GM18520 (cell line): ENCODE measurements around the gene FARP1.
"Not testable (repeated sequence)": the region's sequence is repeated elsewhere in the genome, so short reads cannot be mapped to it uniquely, and the experiment has no call there.

ENCODE experiments used
- ATAC-seq: cut with Tn5 transposase; IDR thresholded peaks from one replicate; pipeline ENCODE4 v1.9.1; 2021; ENCODE audit not compliant: unreplicated experiment

Gene FARP1

DNA sequence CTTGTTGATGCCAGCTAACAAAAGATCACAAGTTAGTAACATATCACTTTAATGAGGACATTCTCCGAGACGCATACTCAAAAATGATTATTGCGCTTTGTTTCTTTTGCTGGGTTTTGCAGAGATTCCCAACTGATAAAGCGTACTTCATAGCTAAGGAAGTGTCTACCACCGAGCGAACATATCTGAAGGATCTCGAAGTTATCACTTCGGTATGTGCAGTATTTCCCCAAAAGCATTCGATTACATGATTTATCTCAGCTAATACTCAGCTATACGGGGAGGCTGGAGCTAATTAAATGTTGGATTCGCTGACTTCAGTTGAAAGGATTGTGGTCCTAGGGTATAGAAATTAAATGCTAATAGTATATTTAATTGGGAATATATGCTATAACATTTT is 267.7 kb downstream of the FARP1 start:
- no peak for ATAC-seq

DNA sequence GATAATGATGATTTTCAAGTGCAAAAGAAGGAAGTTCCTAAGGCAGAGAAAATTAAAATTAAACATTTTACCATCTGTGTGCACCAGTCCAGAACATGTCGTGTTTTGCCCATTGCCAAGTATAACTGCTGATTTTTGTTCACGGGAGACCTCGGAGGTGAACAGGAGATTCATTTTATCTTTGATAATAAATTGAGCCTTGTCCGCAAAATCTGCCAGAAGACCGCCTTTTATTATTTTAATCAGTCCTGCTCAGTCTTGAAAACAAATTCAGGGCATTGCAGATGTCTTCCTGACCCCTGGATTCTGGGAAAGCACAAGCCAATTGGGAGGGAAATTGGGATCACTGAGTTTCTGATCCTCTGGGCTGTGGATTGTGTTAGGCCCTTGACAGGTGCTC is 268.1 kb downstream of the FARP1 start:
- ATAC-seq = no peak

DNA sequence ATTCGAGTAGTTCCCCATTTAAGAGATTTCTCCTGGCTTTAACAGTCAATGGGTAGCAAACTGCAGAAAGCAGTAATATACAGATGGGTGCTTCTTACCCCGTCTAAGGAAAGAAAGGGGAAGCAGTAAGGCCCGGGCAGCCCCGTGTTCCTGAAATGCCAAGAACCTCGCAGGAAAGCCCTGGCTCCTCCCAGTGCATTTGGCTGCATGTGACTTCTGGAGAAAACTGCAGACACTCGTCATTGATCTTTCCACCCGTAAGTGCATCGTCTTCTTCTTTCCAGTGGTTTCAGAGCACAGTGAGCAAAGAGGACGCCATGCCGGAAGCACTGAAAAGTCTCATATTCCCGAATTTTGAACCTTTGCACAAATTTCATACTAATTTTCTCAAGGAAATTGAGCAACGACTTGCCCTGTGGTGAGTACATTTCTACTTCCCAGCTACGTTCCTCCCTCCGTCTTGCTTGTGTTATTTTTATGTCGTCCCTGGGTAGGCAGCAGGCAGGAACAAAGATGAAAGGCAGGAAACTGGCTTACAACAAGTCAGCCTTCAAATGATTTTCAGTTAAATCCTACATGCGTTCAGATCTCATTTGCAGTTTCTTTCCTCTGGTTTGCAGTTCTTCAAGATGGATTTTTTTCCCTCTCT is 268.8 kb downstream of the FARP1 start:
- no peak for ATAC-seq

DNA sequence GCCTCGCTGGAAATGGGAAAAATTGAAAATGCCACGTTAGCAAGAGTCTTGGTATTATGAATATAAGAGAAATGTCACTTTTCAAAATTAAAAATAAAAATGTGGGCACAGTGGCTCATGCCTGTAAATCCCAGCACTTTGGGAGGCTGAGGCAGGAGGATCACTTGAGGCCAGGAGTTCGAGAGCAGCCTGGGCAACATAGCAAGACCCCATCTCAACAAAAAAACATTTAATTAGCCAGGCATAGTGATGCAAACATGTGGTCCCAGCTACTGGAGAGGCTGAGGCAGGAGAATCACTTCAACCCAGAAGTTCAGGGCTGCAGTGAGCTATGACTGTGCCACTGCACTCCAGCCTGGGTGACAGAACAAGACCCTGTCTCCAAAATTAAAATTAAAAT is 270.4 kb downstream of the FARP1 start:
- not testable (repeated sequence) for ATAC-seq

DNA sequence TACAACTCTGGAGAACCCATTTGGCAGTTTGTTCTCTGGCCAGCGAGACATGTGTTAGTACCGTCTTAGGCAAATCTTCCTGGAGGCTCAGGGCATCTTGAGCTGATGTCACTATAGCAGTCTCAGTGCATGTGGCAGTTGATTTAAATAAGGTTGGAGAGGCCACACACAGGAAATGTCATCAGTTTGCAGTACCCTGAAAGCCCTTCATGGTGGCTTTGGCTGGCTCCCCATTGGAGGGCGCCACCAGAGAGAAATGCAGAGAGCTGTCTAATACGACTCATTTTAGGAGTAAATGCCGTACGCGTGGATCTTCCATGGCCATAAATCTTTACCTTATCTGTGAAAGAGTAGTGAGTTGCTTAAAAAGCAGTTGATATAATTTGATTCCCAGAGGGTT is 270.9 kb downstream of the FARP1 start:
- ATAC-seq = no peak

DNA sequence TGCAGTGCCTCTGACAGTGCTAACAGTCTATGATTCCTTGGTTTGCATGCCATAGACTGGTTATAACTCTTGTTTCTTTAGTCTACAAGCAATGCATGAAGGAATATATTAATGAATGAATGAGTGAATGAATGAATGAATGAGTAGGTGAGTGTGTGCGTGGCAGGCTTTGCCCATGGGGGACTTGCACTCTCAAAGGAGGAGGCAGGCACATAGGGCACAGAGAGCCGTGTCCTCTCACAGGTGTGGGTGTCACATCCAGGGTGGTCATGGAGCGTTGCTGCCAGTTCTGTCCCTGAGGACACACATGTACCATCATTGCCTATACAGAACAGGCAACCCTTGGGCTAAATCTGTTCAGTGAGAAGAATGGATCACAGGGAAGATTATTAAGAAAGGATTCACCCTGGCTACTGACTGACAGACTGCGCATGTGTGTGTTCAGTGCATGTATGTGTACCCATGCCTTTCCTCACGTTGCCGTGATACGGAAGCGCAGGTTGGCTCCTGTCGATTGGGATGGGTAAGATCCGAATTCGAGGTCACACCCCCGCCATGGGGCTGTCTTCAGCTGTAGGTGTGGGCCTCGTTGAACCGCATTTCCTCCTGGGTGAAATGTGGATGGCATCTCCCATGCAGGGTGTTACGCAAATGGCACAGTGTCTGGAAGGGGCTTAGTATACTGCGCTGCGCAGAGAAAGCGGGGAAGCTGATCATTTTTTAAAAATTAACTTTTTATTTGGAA is 272.6 kb downstream of the FARP1 start:
- ATAC-seq = no peak

DNA sequence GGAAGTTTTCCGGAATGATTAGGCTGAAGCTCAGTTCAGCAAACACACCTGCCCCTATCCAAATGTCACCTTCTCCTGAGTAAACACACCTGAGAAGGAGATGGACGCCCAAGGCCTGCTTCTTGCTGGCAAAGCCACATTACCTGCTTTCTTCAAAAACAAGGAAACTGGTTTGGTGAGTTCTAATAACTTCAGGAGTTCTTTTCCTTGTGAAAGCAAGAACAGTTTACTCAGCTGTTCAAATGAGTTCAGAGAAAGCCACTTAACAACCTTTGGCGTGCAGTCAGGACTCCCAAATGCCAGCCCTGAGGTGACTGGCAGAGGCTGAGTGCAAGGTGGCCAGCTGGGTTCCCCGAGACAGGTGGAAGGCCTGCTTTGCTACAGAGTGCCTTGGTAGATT is 273.5 kb downstream of the FARP1 start:
- ATAC-seq = no peak

DNA sequence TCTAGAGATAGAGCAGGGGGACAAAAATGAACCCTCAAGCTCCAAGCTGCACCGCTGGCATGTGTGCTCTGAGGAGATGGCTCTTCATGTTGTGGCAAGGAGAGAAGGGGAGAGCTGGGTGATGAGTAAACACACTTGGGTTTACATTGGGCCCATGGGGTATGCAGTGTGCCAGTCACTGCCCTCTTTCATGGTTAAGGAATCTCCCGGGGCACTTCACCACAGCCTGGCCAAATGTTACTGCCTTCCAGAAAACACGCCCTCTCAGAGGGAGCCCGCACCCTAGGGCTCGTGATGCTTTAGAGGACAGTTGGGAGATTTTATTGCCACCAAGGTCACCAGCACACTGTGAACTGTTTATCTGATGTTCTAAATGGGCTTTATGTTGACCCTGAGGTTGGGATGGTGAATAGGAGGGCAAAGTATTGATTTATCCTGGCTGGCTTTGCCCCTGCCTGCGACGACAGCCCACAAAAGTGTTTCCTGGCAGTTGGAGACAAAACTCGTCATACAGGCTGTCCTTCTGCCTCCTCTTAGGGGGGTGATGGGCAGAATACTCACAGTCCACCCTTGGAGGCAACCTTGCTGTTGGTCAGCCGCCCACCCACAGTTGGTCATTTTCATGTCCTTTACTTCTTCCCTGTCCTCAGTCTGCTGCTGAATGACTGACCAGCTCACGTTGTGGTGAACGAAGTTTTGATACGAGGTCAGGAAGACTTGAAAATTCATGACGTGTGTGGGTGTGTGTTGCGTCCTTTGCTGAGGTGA is 277.1 kb downstream of the FARP1 start:
- ATAC-seq = no peak

DNA sequence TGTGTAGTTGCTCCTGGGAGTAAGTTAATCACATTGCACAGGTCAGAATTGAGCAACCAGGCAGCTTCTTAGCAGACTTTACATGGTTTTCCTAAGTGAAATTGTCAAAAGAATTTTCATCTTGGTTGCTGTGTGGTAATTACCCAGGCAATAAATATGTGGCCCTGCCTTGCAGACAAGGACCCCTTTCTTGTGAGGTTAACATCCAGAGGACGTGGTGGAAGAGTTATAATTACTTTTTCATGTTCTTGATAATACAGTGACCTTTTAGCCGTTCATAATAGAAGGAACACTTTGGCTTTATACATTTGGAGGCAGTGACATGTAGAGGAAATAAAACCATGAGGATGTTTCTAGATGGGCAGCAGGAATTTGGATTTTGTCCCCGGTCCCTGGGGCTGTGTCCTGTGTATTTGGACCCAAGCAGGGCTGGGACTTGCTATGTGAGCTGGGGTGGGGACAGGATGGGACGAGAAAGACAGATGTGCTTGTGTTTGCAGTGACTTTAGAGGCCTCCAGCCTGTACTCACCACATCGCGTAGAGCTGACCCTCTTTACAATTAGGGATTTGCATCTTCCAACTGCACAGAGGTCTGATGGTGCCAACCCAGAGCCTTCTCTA is 277.8 kb downstream of the FARP1 start:
- no peak for ATAC-seq

DNA sequence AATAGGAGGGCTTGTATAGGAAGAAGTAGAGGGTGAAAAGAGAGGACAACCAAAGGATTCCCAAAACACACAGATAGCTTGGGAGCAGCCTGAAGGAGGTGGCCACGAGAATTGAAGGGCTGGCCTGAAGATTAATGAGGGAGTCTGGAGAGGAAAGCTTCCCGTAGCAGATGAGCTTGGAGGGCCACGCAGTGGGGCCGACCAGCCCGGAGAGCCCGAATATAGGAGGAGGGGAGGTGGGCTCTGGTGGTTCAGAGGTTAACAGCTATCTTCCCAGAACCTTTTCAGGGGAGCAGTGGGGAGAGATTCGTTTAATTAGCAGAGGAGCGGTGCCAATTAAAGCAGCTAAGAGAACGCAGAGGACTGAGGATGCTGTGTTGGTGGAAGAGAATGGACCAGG is 279.2 kb downstream of the FARP1 start:
- no peak for ATAC-seq

DNA sequence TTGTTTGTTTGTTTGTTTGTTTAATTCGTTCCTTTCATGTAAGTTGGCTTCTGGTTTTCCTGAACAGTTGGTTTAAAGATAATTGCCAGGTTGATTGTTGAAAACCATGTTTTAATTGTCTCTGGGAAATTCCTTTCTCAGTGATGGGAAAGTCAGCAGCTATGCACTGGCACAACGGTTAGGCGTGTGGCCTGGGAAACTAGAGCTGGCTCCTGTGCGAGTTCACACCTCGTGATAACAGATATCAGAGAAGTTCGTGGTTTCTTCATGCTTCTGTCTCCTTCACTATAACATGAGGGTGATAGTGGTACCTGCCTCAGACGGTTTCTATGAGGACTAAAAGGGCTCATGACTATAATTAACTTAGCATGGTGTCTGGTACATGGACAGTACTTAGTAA is 280.5 kb downstream of the FARP1 start:
- ATAC-seq = no peak

DNA sequence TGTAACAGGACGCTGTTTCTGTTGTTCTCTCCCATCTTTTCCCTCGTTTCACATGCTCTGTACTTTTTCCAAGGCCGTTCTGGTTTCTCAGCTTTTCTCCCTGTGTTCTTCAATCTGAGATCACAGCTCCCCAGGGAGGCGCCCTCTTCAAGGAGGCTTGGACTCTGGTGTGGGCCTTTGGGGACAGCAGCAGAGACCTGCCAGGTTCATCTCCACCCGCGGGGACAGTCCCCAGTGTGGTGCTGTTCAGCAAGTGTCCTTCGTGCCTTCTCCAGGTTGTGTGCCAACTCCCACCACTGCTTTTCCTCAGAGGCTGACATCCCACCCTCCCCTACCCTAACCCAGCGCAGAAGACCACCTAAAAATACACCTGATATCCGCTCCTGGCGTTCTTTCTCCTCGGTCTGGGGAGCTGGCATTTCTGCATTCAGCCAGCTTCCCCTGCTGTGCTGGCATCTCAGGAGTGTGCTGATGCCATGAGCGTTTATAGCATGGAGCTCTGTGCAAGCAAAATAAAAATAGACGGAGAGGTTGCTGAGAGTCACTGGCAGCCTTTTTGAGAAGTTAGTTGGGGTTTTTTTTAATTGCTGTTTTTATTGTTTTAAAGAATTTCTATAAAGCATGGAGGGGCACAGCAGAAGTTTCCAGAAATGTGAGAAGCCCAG is 284.6 kb downstream of the FARP1 start:
- no peak for ATAC-seq

DNA sequence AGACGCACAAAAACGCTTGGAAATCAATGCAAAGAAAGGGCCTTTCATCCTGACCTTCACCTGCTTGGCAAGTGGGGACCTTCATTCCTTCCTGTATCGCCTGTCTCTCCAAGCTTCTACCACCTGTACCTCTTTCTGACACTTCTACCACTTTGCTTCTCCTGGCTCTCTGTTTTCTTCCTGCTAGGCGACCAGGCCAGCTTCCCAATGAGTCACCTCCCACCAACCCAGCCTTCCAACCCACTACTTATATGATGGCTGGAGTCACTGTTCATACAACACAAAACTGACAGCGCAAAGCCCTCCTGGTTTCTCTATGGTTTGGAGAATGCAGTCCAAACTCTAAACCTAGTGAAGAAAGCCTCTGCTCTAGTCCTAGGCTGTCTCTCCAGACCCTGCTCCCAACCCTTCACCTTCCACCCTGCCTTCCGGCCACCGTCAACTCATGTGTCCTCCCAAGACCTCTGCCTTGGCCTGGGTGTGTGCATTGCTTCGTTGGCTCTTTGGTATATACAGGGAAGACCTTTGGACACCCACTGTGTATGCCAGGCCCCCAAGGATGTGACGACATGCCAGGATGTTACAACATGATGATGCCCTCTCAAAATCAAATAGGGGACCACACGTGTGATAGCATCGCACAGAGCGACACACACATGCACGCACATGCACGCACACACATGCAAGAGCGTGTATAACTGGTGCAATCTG is 285.5 kb downstream of the FARP1 start:
- ATAC-seq = no peak

DNA sequence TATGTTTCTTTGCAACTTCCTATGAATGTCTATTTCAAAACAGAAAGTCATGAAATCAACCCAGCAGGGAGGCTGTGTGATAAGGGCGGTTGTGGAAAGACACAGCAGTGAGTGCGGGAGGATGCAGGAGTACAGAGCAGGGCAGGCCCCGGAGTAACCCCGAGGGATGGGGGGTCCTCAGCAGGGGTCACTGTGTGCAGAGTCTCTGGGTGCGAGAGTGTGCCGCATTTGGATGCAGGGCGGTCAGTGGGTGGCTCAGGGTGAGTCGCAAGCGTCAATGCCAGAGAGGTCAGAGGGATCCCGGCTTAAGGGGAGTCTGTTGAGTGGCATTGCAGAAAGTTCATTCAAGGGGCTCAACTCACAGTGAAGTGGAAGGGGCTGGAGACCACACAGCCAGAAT is 286.2 kb downstream of the FARP1 start:
- ATAC-seq = no peak

DNA sequence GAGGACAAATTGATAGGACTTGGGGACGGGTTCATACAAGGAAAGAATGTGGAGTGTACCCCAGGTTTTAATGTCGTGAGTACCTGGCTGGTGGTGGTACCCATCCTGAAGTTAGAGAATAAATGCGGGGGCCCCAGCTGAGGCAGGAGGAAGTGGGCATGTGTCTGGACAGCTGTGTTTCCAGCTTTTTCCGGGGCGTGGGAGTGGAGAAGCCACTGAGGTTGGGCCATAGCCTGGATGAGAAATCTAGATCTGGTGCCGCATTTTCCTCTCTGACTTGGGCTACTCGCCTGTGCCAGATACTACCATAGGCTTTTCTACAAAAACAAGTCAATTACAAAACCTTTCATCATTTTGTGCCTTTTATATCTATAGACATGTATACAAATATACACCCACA is 286.6 kb downstream of the FARP1 start:
- no peak for ATAC-seq

DNA sequence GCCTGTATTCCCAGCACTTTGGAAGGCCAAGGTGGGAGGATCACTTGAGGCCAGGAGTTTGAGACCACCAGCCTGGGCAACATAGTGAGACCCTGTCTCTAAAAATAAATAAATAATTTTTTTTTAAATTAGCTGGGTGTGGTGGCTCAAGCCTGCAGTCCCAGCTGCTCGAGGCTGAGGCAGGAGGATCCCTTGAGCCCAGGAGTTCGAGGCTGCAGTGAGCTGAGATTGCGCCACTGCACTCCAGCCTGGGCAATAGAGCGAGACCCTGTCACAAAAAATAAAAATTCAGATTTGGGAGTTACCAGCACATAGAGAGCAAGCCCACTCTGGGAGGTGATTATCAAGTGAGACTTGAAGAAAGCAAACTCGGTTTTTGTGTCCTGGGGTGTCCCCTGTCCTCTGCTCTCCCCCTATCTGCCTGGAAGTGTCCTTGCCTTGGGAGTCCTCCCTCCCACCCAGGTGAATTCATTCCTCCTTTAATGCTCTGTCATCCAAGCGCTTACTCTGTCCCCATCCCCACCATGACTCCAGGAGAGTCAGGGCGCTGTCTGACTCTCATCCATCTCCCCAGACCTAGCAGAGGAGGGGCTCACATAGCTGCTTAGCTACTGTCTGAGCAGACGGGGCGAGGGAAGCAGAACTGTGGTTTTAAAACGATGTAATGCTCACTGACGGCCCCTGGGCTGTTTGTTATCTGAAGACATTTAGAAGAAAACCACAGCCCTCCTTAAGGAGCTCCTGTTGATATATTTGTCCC is 287.3 kb downstream of the FARP1 start:
- no peak for ATAC-seq

DNA sequence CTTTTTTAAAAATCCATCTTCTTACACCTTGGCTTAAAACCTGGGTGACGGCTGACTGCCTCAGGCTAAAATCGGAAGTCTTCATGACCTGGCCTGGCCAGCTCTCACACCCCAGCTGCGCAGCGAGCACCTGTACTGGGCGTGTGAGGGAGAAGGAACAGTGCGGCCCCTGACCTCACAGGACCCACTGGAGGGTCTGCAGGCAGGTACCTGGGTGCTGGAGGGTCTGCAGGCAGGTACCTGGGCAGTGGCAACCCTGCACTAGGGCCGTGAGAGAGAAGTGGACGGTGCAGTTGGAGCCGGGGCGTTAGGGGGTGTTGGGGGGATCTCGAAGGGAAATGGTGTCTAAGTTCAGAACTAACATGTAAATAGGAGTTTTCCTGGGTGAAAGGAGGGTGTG is 289.7 kb downstream of the FARP1 start:
- no peak for ATAC-seq

DNA sequence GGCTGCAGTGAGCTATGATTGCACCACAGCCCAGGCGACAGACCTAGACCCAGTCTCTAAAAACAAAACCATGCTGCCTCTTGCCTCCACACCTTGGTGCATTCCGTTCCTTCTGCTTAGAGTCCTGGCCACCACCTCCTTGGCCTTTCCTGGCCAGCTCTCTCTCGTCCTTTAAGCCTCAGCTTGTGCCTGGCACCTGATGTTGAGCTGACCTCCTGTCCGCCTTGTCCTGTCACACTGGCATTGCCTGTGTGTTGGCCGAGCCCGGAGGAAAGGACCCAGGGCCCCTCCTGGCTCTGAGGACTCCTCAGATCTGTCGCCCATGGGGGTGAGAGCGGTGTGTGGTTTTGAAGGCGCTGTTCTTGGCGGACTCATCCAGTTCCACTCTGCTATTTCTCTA is 290.8 kb downstream of the FARP1 start:
- ATAC-seq = no peak

DNA sequence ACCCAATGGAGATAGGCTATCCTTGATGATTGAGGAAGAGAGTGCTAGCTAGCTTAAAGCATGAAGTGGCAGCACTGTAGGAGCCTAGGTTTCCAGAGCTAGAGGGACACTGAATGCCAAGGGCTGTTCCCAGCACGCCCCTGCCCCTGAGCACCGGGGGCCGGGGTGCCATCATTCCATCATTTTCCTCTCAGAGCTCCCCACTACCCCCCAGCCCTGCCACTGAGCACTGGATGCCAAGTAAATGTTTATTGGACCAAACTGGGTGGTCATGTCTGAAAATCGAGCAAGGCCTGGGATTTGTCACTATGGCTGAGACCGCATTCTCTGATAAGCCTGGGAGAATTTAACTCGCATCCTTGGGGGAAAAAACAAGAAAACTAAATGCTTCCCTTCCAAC is 291.2 kb downstream of the FARP1 start:
- ATAC-seq = no peak

DNA sequence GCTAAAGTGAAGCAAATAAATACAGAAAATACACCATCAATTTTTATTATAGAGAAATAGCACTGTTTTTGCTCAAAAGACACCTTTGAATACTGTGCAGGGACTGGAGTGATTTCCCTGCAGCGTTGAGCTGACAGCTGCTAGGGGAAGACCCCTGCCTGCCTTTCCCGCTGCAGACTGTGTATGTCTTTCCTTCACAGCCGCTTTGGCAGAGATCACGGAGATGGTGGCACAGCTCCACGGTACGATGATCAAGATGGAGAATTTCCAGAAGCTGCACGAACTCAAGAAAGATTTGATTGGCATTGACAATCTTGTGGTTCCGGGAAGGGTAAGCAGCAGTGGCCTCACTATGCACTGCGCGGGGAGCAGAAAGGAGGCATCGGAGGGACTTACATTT is 292.5 kb downstream of the FARP1 start:
- no peak for ATAC-seq
